ENCODE data around the gene HSBP1. TPM values are rescaled to one million over a fixed set of nuclear protein-coding genes. Genes with fewer than 3 reads are reported as not detected.

The HSBP1 gene
- total and polyA plus RNA-seq, 2 of the 8 experiments (the other 6 are each of a cell fraction or from before 2014, with no cell fraction given) = 78.4 to 219 TPM

- ChIA-PET POLR2A (ENCODE audit: partially characterized antibody) (interaction anchor here (0.8 to 5.9 kb wide), 9 partner anchors 9 to 46 kb away, joined by 3 to 54 read pairs (median 5); no protein-coding TSS in a partner anchor), CTCF (ENCODE audit: partially characterized antibody) (interaction anchor here (0.5 to 4.2 kb wide), 10 partner anchors 8 to 1087 kb away, joined by 3 to 34 read pairs (median 4); no protein-coding TSS in a partner anchor)
- Histone ChIP-seq H2AK5ac (ENCODE audit: low read depth, low read length) (no peak overlapping the region), H3K4me2 (ENCODE audit: insufficient read depth in 1 of 2, low read depth in 2 of 2, low read length in 2 of 2) (peak overlapping the region in 1 of 2 experiments; percentile 42; a peak in 1 of 4 replicates), H3K56ac (replicated peaks; ENCODE audit: insufficient read length, low read depth, low read length) (peak overlapping the region; percentile 4), H2BK12ac (ENCODE audit: low read depth, low read length) (peak overlapping the region; percentile 99; the same call in 1 of the 2 replicates), H3K36me3 (ENCODE audit: control insufficient read depth in 2 of 4, insufficient read depth in 4 of 4, low read length in 3 of 4) (no peaks in the 10 kb centered on the region), H2BK15ac (ENCODE audit: low read length) (no peak overlapping the region), H3K23ac (ENCODE audit: insufficient read length) (no peak overlapping the region), H3K27ac (ENCODE audit: low read depth, low read length) (0 out of 2 replicates have a peak overlapping the region, but pooled peaks have one; percentile 6), H2AFZ (ENCODE audit: low read length) (no peak overlapping the region), H2BK120ac (replicated peaks; ENCODE audit: low read depth, low read length) (peak overlapping the region; percentile 92), H4K91ac (replicated peaks; ENCODE audit: insufficient read length, low read length) (peak overlapping the region; percentile 45), H3K4me1 (replicated peaks in 1 of 4; ENCODE audit: control insufficient read depth in 3 of 4, insufficient read depth in 4 of 4, low read length in 3 of 4) (peaks cover 15 to 30% (median 23%) of the 10 kb centered on the region in 4 experiments), H4K20me1 (replicated peaks in 1 of 2; ENCODE audit: control insufficient read depth in 1 of 2, insufficient read depth in 2 of 2, low read length in 2 of 2) (no peaks in the 10 kb centered on the region), H3K4ac (replicated peaks; ENCODE audit: insufficient read length, low read depth, low read length) (no peak overlapping the region), H4K5ac (ENCODE audit: insufficient read length, low read depth, low read length) (peak overlapping the region; percentile 51), H4K8ac (ENCODE audit: extremely low read depth, insufficient read depth, low read length) (no peak overlapping the region; the same call in 1 of the 2 replicates), H3K18ac (ENCODE audit: extremely low read depth, low read length) (peak overlapping the region; percentile 68; the same call in 1 of the 2 replicates), H3K27me3 (replicated peaks in 1 of 4; ENCODE audit: control insufficient read depth in 3 of 4, extremely low read depth in 1 of 4, insufficient read depth in 3 of 4, low read length in 3 of 4) (no peaks in the 10 kb centered on the region), H3K4me3 (ENCODE audit: extremely low read depth in 1 of 4, insufficient read depth in 2 of 4, low read depth in 3 of 4, low read length in 4 of 4) (no peak overlapping the region), H3K79me1 (ENCODE audit: low read depth, low read length) (no peaks in the 10 kb centered on the region), H3K14ac (ENCODE audit: insufficient read length) (no peak overlapping the region), H3K23me2 (ENCODE audit: low read depth, low read length) (no peaks in the 10 kb centered on the region), H2BK20ac (ENCODE audit: low read length) (peak overlapping the region; percentile 99), H2BK5ac (ENCODE audit: low read depth, low read length) (peak overlapping the region; percentile 90; the same call in 1 of the 2 replicates), H3K9me3 (ENCODE audit: insufficient read depth in 2 of 2, low read depth in 1 of 2, low read length in 1 of 2) (no peaks in the 10 kb centered on the region), H3K79me2 (ENCODE audit: control insufficient read depth in 1 of 2, insufficient read depth in 2 of 2, low read length in 2 of 2) (no peaks in the 10 kb centered on the region), H3K9ac (replicated peaks in 1 of 4; ENCODE audit: extremely low read depth in 1 of 4, low read depth in 3 of 4, low read length in 3 of 4) (no peak overlapping the region)
- DNase-seq (ENCODE audit: low read depth in 1 of 2, low spot score in 2 of 2) (no peak), FAIRE-seq (peak; percentile 42)
- 53% methylated on average over 9 of the region's 9 CpGs; no CpG with 5 or more reads in 1 of the 2 experiments for WGBS, 2 experiments (ENCODE audit: extremely low coverage in 1 of 2, insufficient coverage in 1 of 2, insufficient read length in 1 of 2, insufficient replicate concordance in 2 of 2, low coverage in 1 of 2, low lambda C conversion rate in 2 of 2, missing lambda C conversion rate in 1 of 2)
- no peak for TF ChIP-seq SP1 (IDR thresholded peaks at IDR 0.05; ENCODE audit: low read depth, low read length)
- no peak for TF ChIP-seq JUN (IDR thresholded peaks at IDR 0.05; ENCODE audit: low read depth, low read length)
- peak; percentile 76 for TF ChIP-seq E2F6 (IDR thresholded peaks at IDR 0.05)
- no peak for TF ChIP-seq EZH2 (IDR thresholded peaks at IDR 0.05; ENCODE audit: low read depth, low read length, severe bottlenecking)
These were observed 35.2 kb downstream of the HSBP1 start for GRCh38 chr16:83842756-83843507.

Measured in H1 (cell line).